ENCODE results near the gene TRIP6. TPM values are rescaled to one million over a fixed set of nuclear protein-coding genes. Genes with fewer than 3 reads are reported as not detected.

TRIP6 gene
- total RNA-seq, 2 donors from 2014 or later = 107 to 114 TPM

- no peaks in the 10 kb centered on the region for H3K9me3 ChIP-seq (ENCODE audit: control insufficient read depth, low read length)
- H3K4me3 Mint-ChIP-seq = peak overlapping the region; percentile 93
- 6 to 7% methylated on average over 6 to 17 of the region's 17 CpGs for WGBS, 2 experiments (ENCODE audit: insufficient coverage in 1 of 2, insufficient read length in 1 of 2)
- peak; percentile 37 for TF ChIP-seq CTCF (conservative IDR thresholded peaks at IDR 0.05)
- H3K4me3 ChIP-seq (ENCODE audit: low read length) = peak overlapping the region; percentile 99
- peaks cover 16% of the 10 kb centered on the region for H3K4me1 Mint-ChIP-seq
- H3K36me3 ChIP-seq (ENCODE audit: control insufficient read depth, insufficient read depth, low read length) = peaks cover 29% of the 10 kb centered on the region
- peak overlapping the region; percentile 92 for H3K27ac Mint-ChIP-seq
- peak overlapping the region; percentile 78 for H3K9ac ChIP-seq (ENCODE audit: extremely low read depth, low read length, poor library complexity, severe bottlenecking)
- H3K4me1 ChIP-seq (ENCODE audit: control insufficient read depth, insufficient read depth, low read length) = no peaks in the 10 kb centered on the region
- no peaks in the 10 kb centered on the region for H3K27me3 Mint-ChIP-seq (ENCODE audit: insufficient read depth)
- no peaks in the 10 kb centered on the region for H3K27me3 ChIP-seq (ENCODE audit: control insufficient read depth, insufficient read depth, low read length, poor library complexity, severe bottlenecking)
- peaks cover 29% of the 10 kb centered on the region for H3K36me3 Mint-ChIP-seq (ENCODE audit: low read depth)
- peak; percentile 63 for DNase-seq
- no peak overlapping the region for H3K27ac ChIP-seq (ENCODE audit: low read depth, low read length)
- no peaks in the 10 kb centered on the region for H3K9me3 Mint-ChIP-seq
Measured at GRCh38 chr7:100825751-100826513, 41.3 kb upstream of the TRIP6 start.

- no peaks in the 10 kb centered on the region for H3K9me3 Mint-ChIP-seq
- peak; percentile 73 for DNase-seq
- H3K27ac ChIP-seq (ENCODE audit: low read depth, low read length) = peak overlapping the region; percentile 44
Measured at GRCh38 chr7:100826514-100827329, 40.5 kb upstream of the TRIP6 start.

More at GRCh38 chr7:100826514-100827329, 40.5 kb upstream of the TRIP6 start:
- Histone ChIP-seq H3K9ac (ENCODE audit: extremely low read depth, low read length, poor library complexity, severe bottlenecking) (peak overlapping the region; percentile 78), H3K27me3 (ENCODE audit: control insufficient read depth, insufficient read depth, low read length, poor library complexity, severe bottlenecking) (no peaks in the 10 kb centered on the region), H3K4me1 (ENCODE audit: control insufficient read depth, insufficient read depth, low read length) (no peaks in the 10 kb centered on the region), H3K9me3 (ENCODE audit: control insufficient read depth, low read length) (no peaks in the 10 kb centered on the region), H3K36me3 (ENCODE audit: control insufficient read depth, insufficient read depth, low read length) (peaks cover 25% of the 10 kb centered on the region), H3K4me3 (ENCODE audit: low read length) (peak overlapping the region; percentile 99)
- Mint-ChIP-seq H3K4me1 (peaks cover 19% of the 10 kb centered on the region), H3K27ac (peak overlapping the region; percentile 92), H3K27me3 (ENCODE audit: insufficient read depth) (no peaks in the 10 kb centered on the region), H3K4me3 (peak overlapping the region; percentile 93), H3K36me3 (ENCODE audit: low read depth) (peaks cover 23% of the 10 kb centered on the region)
- 0% methylated on average over 12 to 71 of the region's 71 CpGs for WGBS, 2 experiments (ENCODE audit: insufficient coverage in 1 of 2, insufficient read length in 1 of 2)
- TF ChIP-seq CTCF (conservative IDR thresholded peaks at IDR 0.05) = no peak

Data from endodermal cell (in vitro differentiated cells).